Loucy (cell line): ENCODE results near the gene CCDC8.
A peak's percentile ranks its signal among the peaks of the same experiment; 100 is the strongest.

Experiments used
- H2AFZ ChIP-seq: fragments of 200-600 bp; sonication (generic); 2 replicates; pipeline ENCODE4 v1.6.0; 2016; ENCODE audit warnings: antibody characterized with exemption, mild to moderate bottlenecking, low read length, moderate library complexity
- H3F3A ChIP-seq: fragments of 200-600 bp; 2 replicates; pipeline ENCODE4 v1.6.0; 2016; ENCODE audit warnings: antibody characterized with exemption, low read depth, mild to moderate bottlenecking
- H3K27me3 ChIP-seq: fragments of 200-600 bp; sonication (generic); 2 replicates; pipeline ENCODE4 v1.6.1; 2014; ENCODE audit warnings: low read length, mild to moderate bottlenecking; ENCODE audit not compliant: insufficient read depth, poor library complexity, severe bottlenecking
- H3K36me3 ChIP-seq: fragments of 200-600 bp; sonication (generic); 2 replicates; pipeline ENCODE4 v1.6.1; 2016; ENCODE audit warnings: low read length; ENCODE audit not compliant: insufficient read depth
- H3K4me1 ChIP-seq: fragments of 200-600 bp; sonication (generic); 2 replicates; pipeline ENCODE4 v1.5.1; 2014; ENCODE audit warnings: low read length, mild to moderate bottlenecking; ENCODE audit not compliant: insufficient read depth, poor library complexity, severe bottlenecking
- H3K4me2 ChIP-seq: fragments of 200-600 bp; sonication (generic); 2 replicates; pipeline ENCODE4 v1.6.0; 2014; ENCODE audit warnings: antibody characterized with exemption, low read length, low read depth, mild to moderate bottlenecking; ENCODE audit not compliant: poor library complexity, severe bottlenecking
- H3K4me3 ChIP-seq: fragments of 200-600 bp; sonication (generic); 2 replicates; pipeline ENCODE4 v1.5.1; 2014; ENCODE audit warnings: low read length, mild to moderate bottlenecking, mixed read lengths; ENCODE audit not compliant: poor library complexity, severe bottlenecking
- H3K79me2 ChIP-seq: fragments of 200-600 bp; sonication (generic); 2 replicates; pipeline ENCODE4 v1.6.1; 2014; ENCODE audit warnings: low read length; ENCODE audit not compliant: insufficient read depth
- H3K9ac ChIP-seq: fragments of 200-600 bp; sonication (generic); 2 replicates; pipeline ENCODE4 v1.6.0; 2014; ENCODE audit warnings: mild to moderate bottlenecking, low read depth, low read length, moderate library complexity; ENCODE audit not compliant: poor library complexity, severe bottlenecking
- H3K9me2 ChIP-seq: fragments of 200-600 bp; sonication (generic); replicated peaks from 2 replicates; pipeline ENCODE4 v1.6.1; 2016; ENCODE audit warnings: low read depth, low read length, mixed read lengths
- H3K9me3 ChIP-seq: fragments of 200-600 bp; sonication (generic); 2 replicates; pipeline ENCODE4 v1.6.1; 2014; ENCODE audit warnings: mild to moderate bottlenecking, antibody characterized with exemption, low read length, low read depth; ENCODE audit not compliant: insufficient read depth
- H4K20me1 ChIP-seq: fragments of 200-600 bp; sonication (generic); 2 replicates; pipeline ENCODE4 v1.6.0; 2014; ENCODE audit warnings: antibody characterized with exemption, low read length, mild to moderate bottlenecking; ENCODE audit not compliant: insufficient read depth, poor library complexity, severe bottlenecking
- EZH2phosphoT487 ChIP-seq: fragments of 200-600 bp; IDR thresholded peaks from 2 replicates; pipeline ENCODE4 v1.6.1; 2018; ENCODE audit warnings: antibody characterized with exemption, mild to moderate bottlenecking, moderate library complexity, borderline replicate concordance
- TF ChIP-seq, protein P1 (sequence below): fragments of 200-600 bp; sonication (generic); conservative IDR thresholded peaks from 2 replicates; pipeline ENCODE4 v1.5.1; 2014; ENCODE audit warnings: mild to moderate bottlenecking, antibody characterized with exemption, low read length

The CCDC8 gene

DNA sequence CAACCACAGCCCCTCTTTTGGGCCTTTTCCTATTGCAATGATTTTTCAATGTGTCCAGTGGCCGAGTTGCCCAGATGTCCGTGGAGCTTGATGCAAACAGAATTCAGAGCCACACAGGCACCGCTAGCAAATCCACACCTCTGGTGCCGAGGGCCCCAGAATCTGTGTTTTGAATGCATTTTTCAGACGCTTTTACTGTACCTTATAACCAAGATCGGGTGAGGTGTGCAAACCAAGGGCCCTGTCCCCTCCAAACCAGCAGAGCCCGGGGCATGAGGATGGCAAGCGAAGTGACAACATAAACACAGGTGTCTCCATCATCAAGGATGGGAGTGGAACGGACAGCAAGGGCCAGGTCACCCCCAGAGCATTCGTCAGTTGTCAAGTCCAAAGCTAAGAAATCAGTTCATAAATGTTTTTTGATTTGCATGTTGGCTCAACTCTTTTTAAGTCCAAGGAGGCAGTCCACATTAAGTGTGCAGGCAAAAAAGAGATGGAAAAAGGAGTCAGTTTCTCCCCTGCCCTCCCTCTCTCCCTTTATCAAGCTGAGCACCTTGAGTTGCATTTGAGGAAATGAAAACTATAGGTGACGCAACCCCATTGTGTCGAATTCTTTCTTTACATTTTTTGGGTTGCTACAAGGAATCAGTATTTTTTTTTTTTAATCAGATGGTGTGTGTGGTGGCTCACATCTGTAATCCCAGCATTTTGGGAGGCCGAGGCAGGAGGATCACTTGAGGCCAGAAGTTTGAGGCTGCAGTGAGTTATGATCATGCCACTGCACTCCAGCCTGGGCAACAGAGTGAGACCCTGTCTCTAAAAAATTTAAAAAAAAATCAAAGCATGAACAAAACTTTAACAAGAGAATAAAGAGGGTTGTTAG, 2.9 kb downstream of the CCDC8 start:
- Histone ChIP-seq H3K27me3 (no peaks in the 10 kb centered on the region), H3K9me3 (no peaks in the 10 kb centered on the region), H3K4me2 (no peak overlapping the region), H3K36me3 (no peaks in the 10 kb centered on the region), H4K20me1 (no peaks in the 10 kb centered on the region), H3K4me1 (no peaks in the 10 kb centered on the region), H3F3A (no peaks in the 10 kb centered on the region), H3K9ac (no peak overlapping the region), H2AFZ (no peak overlapping the region), H3K79me2 (no peaks in the 10 kb centered on the region), H3K4me3 (no peak overlapping the region), H3K9me2 (no peaks in the 10 kb centered on the region)
- TF ChIP-seq EZH2phosphoT487 = no peak
- TF ChIP-seq, protein P1, sequence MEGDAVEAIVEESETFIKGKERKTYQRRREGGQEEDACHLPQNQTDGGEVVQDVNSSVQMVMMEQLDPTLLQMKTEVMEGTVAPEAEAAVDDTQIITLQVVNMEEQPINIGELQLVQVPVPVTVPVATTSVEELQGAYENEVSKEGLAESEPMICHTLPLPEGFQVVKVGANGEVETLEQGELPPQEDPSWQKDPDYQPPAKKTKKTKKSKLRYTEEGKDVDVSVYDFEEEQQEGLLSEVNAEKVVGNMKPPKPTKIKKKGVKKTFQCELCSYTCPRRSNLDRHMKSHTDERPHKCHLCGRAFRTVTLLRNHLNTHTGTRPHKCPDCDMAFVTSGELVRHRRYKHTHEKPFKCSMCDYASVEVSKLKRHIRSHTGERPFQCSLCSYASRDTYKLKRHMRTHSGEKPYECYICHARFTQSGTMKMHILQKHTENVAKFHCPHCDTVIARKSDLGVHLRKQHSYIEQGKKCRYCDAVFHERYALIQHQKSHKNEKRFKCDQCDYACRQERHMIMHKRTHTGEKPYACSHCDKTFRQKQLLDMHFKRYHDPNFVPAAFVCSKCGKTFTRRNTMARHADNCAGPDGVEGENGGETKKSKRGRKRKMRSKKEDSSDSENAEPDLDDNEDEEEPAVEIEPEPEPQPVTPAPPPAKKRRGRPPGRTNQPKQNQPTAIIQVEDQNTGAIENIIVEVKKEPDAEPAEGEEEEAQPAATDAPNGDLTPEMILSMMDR = no peak

DNA sequence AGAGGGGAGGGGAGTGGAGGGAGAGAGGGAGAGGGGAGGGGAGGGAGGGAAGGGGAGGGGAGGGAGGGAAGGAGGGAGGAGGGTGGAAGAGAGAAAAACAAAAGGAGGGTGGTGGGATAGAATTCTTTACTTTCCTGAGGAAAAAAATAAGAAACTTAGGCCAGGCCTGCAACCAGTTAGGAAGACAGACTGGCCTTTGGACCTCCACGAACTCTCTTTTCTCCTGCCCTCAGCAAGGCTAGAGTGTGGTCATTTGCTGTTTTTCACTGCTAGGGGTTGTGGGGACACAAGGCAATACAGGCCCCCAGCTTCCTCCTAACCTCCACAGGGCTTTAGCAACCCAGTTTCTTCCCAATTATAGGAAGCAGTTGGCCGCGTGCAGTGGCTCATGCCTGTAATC, 4.2 kb downstream of the CCDC8 start:
- Histone ChIP-seq H3K4me1 (no peaks in the 10 kb centered on the region), H4K20me1 (no peaks in the 10 kb centered on the region), H3K9me3 (no peaks in the 10 kb centered on the region), H3K27me3 (no peaks in the 10 kb centered on the region), H3F3A (no peaks in the 10 kb centered on the region), H3K9ac (no peak overlapping the region), H3K9me2 (no peaks in the 10 kb centered on the region), H3K4me2 (no peak overlapping the region), H2AFZ (no peak overlapping the region), H3K79me2 (no peaks in the 10 kb centered on the region), H3K4me3 (no peak overlapping the region), H3K36me3 (no peaks in the 10 kb centered on the region)
- TF ChIP-seq EZH2phosphoT487 = no peak
- TF ChIP-seq, protein P1 = no peak

DNA sequence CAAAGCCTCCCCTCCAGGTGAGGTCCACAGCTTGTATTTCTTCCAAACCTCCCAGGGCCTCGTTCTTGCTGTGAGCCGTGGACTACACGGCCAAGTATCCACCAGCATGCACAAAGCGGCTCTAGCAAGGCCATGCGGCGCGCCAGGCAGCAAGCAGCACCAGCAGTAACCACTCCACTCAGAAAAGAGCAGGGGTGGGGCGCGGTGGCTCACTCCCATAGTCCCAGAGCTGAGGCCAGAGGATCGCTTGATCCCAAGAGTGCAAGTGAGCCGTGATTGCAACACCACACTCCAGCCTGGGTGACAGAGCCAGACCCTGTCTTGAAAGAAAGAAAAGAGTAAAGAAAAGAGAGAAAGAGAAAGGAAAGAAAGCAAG, 4.7 kb downstream of the CCDC8 start:
- no peaks in the 10 kb centered on the region for H3F3A ChIP-seq
- H3K9me3 ChIP-seq = no peaks in the 10 kb centered on the region
- H3K27me3 ChIP-seq = no peaks in the 10 kb centered on the region
- H3K9ac ChIP-seq = no peak overlapping the region
- H3K4me2 ChIP-seq = no peak overlapping the region
- H3K36me3 ChIP-seq = no peaks in the 10 kb centered on the region
- H2AFZ ChIP-seq = peak overlapping the region; percentile 55; the same call in 1 of the 2 replicates
- no peaks in the 10 kb centered on the region for H3K79me2 ChIP-seq
- TF ChIP-seq EZH2phosphoT487 = no peak
- TF ChIP-seq, protein P1 = no peak
- no peak overlapping the region for H3K4me3 ChIP-seq
- H3K4me1 ChIP-seq = no peaks in the 10 kb centered on the region
- H4K20me1 ChIP-seq = no peaks in the 10 kb centered on the region
- H3K9me2 ChIP-seq = no peaks in the 10 kb centered on the region
